ENCODE data around the gene GARRE1. TPM values are rescaled to one million over a fixed set of nuclear protein-coding genes. Genes with fewer than 3 reads are reported as not detected.

The GARRE1 gene
- total RNA-seq, 1 experiment from 2014 or later, result 6.1 TPM

DNA sequence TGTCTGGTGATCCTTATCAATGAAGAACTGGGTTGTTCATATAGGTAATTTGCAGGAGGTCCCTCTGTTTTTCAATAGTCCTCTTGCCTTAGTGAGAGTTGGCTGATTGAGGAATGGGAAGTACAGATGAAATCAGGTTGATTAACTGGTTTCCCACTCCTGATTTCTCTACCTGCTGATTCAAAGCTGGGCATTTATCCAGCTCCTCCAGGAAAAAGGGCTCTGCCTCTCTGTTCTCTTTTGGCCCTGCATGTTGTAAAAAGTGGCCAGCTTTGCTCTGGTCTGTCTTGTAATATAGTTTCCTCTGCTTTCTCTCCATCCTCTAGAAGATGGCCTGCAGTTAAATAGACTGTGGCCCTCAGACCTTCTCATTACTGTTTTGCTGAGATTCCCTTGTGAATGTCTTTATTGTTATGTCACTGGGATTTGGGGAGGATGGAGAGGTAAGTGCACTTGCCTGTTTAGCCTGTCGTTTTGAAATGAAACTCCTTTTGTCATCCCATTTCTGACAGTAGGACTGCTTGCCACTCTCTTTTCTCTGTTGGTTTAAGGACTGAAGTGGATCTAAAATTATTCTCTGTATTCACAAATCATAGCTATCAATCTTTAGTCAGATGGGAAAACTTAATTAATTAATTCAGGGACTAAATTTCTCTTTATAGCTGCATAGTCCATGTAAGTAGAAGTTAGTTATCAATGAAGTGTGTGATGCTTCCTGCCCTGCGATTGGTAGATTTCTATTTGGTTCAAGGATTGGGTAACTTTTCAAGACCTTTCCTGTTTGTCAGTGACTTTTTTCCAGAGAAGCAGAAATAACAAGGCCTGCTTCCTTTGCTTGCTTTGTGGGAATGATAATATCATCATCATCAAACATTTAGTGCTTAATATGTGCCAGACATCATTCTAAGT, 28.5 kb downstream of the GARRE1 start:
- Histone ChIP-seq H3F3A (ENCODE audit: low read length, unreplicated experiment) (no peaks in the 10 kb centered on the region), H3K36me3 (ENCODE audit: low read depth, low read length) (no peaks in the 10 kb centered on the region), H3K27me3 (ENCODE audit: low read length) (no peaks in the 10 kb centered on the region), H3K4me2 (ENCODE audit: low read length) (peak overlapping the region; percentile 20; the same call in 1 of the 2 replicates), H3K4me1 (ENCODE audit: insufficient read depth, low read length) (peaks cover 9% of the 10 kb centered on the region), H2AFZ (ENCODE audit: low read length) (no peak overlapping the region), H3K27ac (ENCODE audit: low read length) (no peak overlapping the region), H3K9me2 (replicated peaks; ENCODE audit: low read length) (no peaks in the 10 kb centered on the region), H3K79me2 (ENCODE audit: low read length) (no peaks in the 10 kb centered on the region), H3K4me3 (ENCODE audit: low read length) (no peak overlapping the region), H4K20me1 (ENCODE audit: low read length) (peaks cover 4% of the 10 kb centered on the region; the same call in 1 of the 2 replicates), H3K9ac (ENCODE audit: low read length) (no peak overlapping the region), H3K9me3 (ENCODE audit: low read length) (no peaks in the 10 kb centered on the region)
- intact Hi-C loops (cut with micrococcal nuclease), result no loop called here
- no peak for TF ChIP-seq EZH2phosphoT487 (IDR thresholded peaks at IDR 0.05; ENCODE audit: borderline replicate concordance, low read length)
- no TSS peak for BruUV-seq (replicated peaks)
- ATAC-seq, result peak; percentile 29; the same call in 1 of the 2 replicates
- DNase-seq, result peak; percentile 66
- POLR2A ChIA-PET (ENCODE audit: unreplicated experiment), result no interaction called here
- CTCF ChIA-PET, result interaction anchor here (0.6 kb wide), 1 partner anchor 76 kb away, joined by 4 read pairs; no protein-coding TSS in a partner anchor

DNA sequence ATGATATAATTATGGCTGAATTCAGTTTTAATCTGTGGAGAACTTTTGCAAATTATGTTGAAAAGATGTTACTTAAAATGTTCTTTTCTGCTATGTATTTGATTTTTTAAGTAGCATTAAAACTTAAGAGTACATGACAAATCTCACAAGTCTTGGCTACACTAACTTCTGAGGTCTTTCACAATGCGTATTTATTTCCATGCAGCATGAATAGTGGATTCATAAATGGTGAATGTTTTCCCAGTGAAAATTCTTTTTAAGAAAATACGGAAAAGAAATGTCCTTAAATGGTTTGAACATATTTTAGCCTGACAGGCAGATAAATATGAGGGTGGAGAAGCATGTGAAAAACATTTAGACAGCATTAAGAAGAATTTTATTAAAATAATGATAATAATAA, 30.2 kb downstream of the GARRE1 start:
- H3K4me1 ChIP-seq (ENCODE audit: insufficient read depth, low read length), result peaks cover 9% of the 10 kb centered on the region
- CTCF ChIA-PET, result no interaction called here
- H3K4me3 ChIP-seq (ENCODE audit: low read length), result no peak overlapping the region
- H2AFZ ChIP-seq (ENCODE audit: low read length), result no peak overlapping the region
- POLR2A ChIA-PET (ENCODE audit: unreplicated experiment), result no interaction called here
- no peak overlapping the region for H3K27ac ChIP-seq (ENCODE audit: low read length)
- DNase-seq (no peak), ATAC-seq (no peak)
- no peaks in the 10 kb centered on the region for H3K9me3 ChIP-seq (ENCODE audit: low read length)
- H3K36me3 ChIP-seq (ENCODE audit: low read depth, low read length), result no peaks in the 10 kb centered on the region
- H3K9ac ChIP-seq (ENCODE audit: low read length), result no peak overlapping the region
- H3K4me2 ChIP-seq (ENCODE audit: low read length), result no peak overlapping the region
- H3K79me2 ChIP-seq (ENCODE audit: low read length), result no peaks in the 10 kb centered on the region
- H3F3A ChIP-seq (ENCODE audit: low read length, unreplicated experiment), result no peaks in the 10 kb centered on the region
- TF ChIP-seq EZH2phosphoT487 (IDR thresholded peaks at IDR 0.05; ENCODE audit: borderline replicate concordance, low read length), result no peak
- TF ChIP-seq, protein P1, sequence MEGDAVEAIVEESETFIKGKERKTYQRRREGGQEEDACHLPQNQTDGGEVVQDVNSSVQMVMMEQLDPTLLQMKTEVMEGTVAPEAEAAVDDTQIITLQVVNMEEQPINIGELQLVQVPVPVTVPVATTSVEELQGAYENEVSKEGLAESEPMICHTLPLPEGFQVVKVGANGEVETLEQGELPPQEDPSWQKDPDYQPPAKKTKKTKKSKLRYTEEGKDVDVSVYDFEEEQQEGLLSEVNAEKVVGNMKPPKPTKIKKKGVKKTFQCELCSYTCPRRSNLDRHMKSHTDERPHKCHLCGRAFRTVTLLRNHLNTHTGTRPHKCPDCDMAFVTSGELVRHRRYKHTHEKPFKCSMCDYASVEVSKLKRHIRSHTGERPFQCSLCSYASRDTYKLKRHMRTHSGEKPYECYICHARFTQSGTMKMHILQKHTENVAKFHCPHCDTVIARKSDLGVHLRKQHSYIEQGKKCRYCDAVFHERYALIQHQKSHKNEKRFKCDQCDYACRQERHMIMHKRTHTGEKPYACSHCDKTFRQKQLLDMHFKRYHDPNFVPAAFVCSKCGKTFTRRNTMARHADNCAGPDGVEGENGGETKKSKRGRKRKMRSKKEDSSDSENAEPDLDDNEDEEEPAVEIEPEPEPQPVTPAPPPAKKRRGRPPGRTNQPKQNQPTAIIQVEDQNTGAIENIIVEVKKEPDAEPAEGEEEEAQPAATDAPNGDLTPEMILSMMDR (conservative IDR thresholded peaks at IDR 0.05; ENCODE audit: low read depth, low read length), result no peak
- TF ChIP-seq EZH2 (IDR thresholded peaks at IDR 0.05; ENCODE audit: low read length, unreplicated experiment), result no peak
- H3K27me3 ChIP-seq (ENCODE audit: low read length), result no peaks in the 10 kb centered on the region
- H4K20me1 ChIP-seq (ENCODE audit: low read length), result peaks cover 4% of the 10 kb centered on the region; the same call in 1 of the 2 replicates
- no peaks in the 10 kb centered on the region for H3K9me2 ChIP-seq (replicated peaks; ENCODE audit: low read length)
- intact Hi-C loops (cut with micrococcal nuclease), result no loop called here
- no TSS peak for BruUV-seq (replicated peaks)

DNA sequence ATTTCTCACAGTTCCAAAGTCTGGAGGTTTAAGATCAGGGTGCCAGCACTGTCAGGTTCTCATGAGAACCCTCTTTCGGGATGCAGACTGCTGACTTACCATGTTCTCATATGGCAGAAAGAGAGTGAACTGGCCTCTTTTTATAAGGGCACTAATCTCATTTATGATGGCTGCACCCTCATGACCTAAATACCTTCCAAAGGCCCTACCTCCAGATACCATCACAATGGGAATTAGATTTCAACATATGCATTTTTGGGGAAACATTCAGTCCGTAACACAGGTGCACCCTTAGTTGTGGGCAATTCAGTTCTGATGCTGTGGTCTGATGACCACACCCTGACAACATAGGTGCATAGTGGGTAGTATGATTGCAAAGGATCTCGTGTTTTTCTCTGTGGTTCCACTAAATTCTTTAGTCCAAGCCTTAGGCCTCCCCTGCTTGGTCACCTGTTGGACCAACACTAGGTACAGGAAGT, 33.3 kb downstream of the GARRE1 start:
- CTCF ChIA-PET, result no interaction called here

More for the DNA sequence above, 33.3 kb downstream of the GARRE1 start:
- Histone ChIP-seq H3K27ac (ENCODE audit: low read length) (no peak overlapping the region), H4K20me1 (ENCODE audit: low read length) (peaks cover 4% of the 10 kb centered on the region; the same call in 1 of the 2 replicates), H3K4me3 (ENCODE audit: low read length) (no peak overlapping the region), H3K79me2 (ENCODE audit: low read length) (no peaks in the 10 kb centered on the region), H2AFZ (ENCODE audit: low read length) (no peak overlapping the region), H3K27me3 (ENCODE audit: low read length) (no peaks in the 10 kb centered on the region), H3K36me3 (ENCODE audit: low read depth, low read length) (no peaks in the 10 kb centered on the region), H3K4me2 (ENCODE audit: low read length) (no peak overlapping the region), H3K4me1 (ENCODE audit: insufficient read depth, low read length) (peaks cover 8% of the 10 kb centered on the region), H3K9me3 (ENCODE audit: low read length) (no peaks in the 10 kb centered on the region), H3K9ac (ENCODE audit: low read length) (no peak overlapping the region), H3K9me2 (replicated peaks; ENCODE audit: low read length) (no peaks in the 10 kb centered on the region), H3F3A (ENCODE audit: low read length, unreplicated experiment) (no peaks in the 10 kb centered on the region)
- no TSS peak for BruUV-seq (replicated peaks)
- intact Hi-C loops (cut with micrococcal nuclease), result no loop called here
- TF ChIP-seq EZH2 (IDR thresholded peaks at IDR 0.05; ENCODE audit: low read length, unreplicated experiment) (no peak), EZH2phosphoT487 (IDR thresholded peaks at IDR 0.05; ENCODE audit: borderline replicate concordance, low read length) (no peak)
- TF ChIP-seq, protein P1 (conservative IDR thresholded peaks at IDR 0.05; ENCODE audit: low read depth, low read length), result no peak
- ATAC-seq (no peak), DNase-seq (no peak)
- POLR2A ChIA-PET (ENCODE audit: unreplicated experiment), result no interaction called here
